GM18868 (cell line): ENCODE data around the gene C22orf39.

Experiments
- ATAC-seq: cut with Tn5 transposase; IDR thresholded peaks from one replicate; pipeline ENCODE4 v1.9.1; 2021; ENCODE audit warnings: mild to moderate bottlenecking, moderate library complexity; ENCODE audit not compliant: unreplicated experiment

The C22orf39 gene

DNA sequence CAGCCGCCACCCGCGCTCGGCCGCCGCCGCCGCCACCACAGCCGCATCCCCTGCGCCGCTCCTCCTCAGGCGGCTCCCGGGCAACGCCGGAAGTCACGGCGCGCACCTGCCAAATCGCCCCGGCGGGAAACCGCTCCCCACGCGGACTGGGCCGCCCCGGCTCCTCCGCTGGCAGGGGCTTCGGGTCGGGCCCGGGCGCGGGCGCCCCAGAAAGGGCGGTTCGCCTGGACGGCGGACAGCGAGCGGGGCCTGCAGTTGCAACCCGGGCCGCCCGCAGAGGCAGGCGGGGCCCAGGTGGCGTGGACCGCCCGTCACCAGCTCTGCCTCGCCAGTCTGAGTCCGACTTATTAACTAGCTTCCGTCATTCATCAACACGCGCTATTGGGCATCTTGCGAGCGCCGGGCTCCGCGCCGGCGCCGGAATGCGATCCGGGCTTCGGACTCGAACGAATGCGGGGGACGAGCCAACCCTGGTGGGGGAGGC is 15.8 kb downstream of the C22orf39 start, which contains the start of gene HIRA:
Gene HIRA (minus strand): TSS at position 85 of the 484 bp plus-strand sequence. CDS start 257 bp downstream, outside the sequence.
- ATAC-seq, result peak; percentile 37

GRCh38 chr22:19430890-19431541 is 16.5 kb downstream of the C22orf39 start:
- no peak for ATAC-seq

DNA sequence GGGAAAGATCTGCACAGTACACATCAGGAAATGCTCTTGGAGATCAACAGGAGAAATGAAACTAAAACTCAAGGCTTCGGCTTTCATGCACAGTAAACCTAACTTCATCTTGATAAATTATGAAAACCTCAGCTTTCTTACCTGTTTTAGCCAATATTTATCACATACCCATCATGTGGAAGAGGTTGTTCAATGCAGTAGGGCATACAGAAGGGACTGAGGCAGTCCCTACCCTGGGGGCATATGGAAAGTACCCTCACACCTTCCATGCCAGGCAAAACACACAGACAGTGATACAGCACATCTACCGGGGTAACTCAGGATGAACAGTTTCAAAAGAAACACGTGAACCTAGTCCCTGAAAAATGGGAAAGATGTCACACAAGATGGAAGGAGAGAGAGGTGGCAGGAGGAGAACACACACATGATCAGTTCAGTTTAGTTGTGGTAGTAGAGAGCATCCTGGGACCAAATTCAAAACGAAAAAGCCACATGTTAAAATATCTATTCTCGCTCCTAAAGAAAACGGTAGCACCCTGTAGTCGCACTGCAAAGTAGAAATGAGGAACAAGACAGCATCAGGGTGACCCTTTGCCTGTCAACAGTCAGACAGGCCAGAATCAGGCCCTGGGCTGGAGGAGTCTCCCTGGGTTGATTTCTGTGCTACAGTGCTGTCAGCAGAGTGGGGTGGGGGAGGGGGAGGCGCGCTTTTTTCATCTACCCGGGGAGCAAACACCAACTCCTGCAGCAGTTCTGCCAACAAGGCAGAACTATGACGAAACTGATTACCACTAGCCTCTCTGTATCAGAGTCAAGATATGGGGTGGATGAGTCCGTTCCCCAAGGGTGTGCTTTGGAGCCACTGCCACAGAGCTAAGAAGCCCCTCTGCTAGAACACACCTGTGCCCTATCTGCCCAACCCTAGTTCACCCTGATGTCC is 17.3 kb downstream of the C22orf39 start:
- no peak for ATAC-seq

DNA sequence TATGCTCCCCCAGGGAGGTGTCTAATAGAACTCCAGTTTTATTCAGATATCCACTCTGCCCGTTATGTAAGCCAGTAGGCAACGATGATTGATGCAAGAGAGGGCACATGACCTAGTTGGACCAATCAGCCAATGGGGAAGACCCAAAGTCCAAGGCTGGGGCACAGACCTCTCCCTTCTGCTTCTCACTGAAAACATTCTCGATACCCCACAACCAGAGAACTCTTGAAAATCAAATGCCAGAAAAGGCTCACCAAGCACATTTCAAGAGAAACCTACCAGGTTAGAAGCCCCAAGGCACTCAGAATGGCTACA is 23.4 kb downstream of the C22orf39 start:
- no peak for ATAC-seq

- no peak for ATAC-seq
Measured at GRCh38 chr22:19422440-19423301, 24.8 kb downstream of the C22orf39 start.

- no peak for ATAC-seq
Measured at GRCh38 chr22:19420321-19420720, 27.2 kb downstream of the C22orf39 start.

DNA sequence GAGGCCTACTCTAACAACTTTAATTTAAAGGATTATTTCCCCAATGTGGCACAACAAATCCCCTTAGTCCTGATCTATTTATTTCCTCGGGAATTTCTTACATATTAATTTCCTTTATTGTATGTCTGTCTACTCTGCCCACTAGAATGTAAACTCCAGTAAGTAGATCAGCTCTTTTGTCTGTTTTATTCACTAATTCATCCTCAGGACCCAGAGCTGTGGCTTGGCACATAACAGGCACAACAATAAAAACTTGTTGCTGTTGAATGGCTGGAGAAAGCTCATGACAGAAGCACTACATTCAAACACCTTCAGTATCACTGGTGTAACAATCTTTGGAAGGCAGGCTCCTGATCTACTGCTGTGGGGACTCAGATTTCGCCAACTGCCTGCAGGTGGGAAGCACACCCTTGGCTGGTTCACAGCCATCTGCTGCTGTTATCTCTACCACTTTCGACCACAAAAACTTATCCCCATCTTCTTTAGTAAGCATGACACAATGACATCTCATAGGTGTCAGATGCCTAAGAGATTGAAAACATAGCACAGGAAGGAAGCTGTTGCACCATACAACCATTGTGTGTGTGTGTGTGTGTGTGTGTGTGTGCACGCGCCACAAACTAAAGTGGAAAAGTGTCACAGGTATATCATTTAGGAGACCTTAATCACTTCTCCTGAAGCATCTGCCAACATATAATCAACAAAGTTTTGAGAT is 27.9 kb downstream of the C22orf39 start:
- ATAC-seq, result peak; percentile 46

DNA sequence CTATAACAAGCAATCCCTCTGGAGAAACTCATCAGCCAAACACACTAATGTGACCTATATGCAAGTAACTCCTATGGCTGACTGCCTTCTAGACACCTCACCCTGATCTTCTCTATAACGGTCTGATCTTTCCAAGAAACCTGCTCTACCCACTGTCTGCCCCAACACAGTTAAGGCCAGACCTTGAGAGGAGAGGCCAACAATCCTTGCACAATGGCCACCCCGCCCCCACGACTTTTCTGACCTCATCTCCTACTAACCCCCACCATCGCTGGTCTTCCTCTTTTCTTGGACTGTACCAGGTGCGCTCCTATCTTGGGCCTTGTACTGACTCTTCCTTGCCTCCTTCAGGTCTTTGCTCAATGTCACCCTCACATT is 28.4 kb downstream of the C22orf39 start:
- no peak for ATAC-seq

- ATAC-seq, result no peak
Measured at GRCh38 chr22:19412923-19413322, 34.6 kb downstream of the C22orf39 start.

- no peak for ATAC-seq
Measured at GRCh38 chr22:19412478-19412877, 35.0 kb downstream of the C22orf39 start.

DNA sequence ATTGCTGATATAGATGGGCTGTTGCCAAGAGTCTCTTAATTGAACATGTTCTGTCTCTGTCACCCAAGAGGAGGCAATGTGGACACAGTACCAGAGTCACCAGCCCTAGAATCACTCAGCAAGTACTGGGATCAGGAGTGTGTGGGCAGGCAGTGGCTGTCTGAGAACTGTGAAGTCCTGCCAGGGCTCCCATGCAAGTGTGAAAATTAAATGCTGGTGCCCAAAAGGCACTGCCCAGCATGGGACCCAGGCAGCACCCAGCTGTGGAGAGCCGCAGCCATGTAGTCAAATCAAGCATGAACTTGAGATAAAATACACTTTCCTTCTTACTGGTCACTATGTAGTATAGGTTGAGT is 35.8 kb downstream of the C22orf39 start:
- no peak for ATAC-seq

- ATAC-seq, result no peak
Measured at GRCh38 chr22:19410941-19411689, 36.4 kb downstream of the C22orf39 start.

- ATAC-seq, result no peak
Measured at GRCh38 chr22:19407649-19408606, 39.6 kb downstream of the C22orf39 start.

DNA sequence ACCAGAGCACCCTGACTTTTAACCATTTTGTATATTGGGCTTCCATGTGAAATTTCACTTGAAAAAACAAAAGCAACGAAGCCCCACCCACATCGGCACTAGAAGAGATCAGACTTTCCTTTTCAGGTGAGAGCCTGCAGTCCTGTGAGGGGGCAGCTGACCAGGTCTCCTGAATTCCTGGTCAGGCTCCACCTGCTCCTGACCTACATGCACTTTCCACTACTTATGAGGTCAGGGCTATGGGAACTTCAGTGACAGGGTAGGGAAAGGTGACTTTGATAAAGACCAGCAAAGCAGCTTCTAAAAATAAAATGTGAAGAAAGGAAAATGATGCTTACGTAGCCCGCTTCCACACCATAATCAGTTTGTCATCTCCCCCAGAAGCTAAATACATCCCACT is 40.7 kb downstream of the C22orf39 start:
- ATAC-seq, result no peak

DNA sequence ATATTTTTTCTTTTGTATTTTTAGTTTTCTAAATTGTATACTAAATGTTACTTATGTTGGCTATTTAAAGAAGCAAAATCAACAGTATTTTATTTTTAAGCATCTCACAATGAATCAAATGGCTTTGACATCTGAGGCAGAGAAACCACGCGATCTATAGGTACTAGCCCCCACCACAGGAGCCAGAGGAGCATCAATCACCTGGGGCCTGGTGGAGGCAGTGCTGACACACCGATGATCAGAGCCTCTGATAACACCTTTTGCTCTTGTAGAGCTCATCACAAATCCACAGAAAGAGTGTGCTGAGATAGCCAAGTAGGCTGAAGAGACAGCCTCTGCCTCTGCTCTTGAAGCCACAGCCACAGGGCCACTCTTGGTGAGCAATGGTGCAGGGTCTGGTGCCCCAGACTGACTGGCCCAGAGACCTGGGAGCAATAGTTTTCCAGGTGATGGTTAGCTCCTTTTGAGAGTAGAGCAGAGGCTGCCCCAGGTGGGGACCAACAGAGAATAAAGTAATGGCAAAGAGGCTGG is 41.2 kb downstream of the C22orf39 start:
- ATAC-seq, result no peak

- no peak for ATAC-seq
Measured at GRCh38 chr22:19405652-19406051, 41.9 kb downstream of the C22orf39 start.

DNA sequence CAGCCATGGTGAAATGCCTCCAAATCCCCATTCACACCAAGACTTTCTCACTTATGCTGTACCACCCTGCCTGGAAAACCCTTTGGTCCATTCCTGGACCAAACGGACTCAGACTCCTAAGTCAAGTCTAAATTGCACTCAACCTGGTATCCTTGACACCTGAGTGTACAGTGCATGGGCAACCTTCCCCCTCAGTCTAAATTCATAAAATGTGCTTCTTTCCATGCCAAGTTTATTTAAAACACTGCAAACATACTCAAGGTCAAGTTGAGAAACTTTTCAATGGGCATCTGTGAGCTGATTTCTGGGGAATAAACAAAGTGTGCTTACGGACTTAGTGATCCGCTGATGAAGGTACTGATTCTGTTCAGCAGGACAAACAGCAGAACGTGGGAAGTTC is 42.4 kb downstream of the C22orf39 start:
- ATAC-seq, result no peak

DNA sequence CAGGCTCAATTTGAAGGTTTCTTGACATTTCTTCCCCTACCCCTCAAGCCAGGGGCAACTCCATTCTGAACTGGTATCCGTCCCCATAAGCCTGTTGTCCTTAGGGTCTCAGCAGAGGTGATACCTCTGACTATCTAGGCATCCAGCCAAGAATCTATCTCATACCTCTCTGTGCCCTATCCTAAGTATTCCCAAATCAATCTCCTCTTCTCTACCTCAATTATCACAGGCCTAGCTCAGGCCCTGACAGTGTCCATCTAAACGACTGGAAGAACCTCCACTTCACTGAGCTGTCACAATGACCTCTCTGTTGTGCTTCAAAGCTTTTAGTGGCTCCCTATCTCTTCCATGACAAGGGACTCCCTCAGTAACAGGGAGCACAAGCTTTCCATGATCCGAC is 42.8 kb downstream of the C22orf39 start:
- ATAC-seq, result no peak
